A673 (cell line): ENCODE data around the gene ARX.

ENCODE experiments used
- CTCF ChIP-seq: fragments of 300-800, 200-600 bp; sonication (generic); conservative IDR thresholded peaks from 2 replicates; pipeline ENCODE4 v1.5.1; 2017; ENCODE audit warnings: low read depth, mild to moderate bottlenecking, antibody characterized with exemption, low read length, moderate library complexity, mixed read lengths
- EZH2 ChIP-seq: fragments of 200-600 bp; sonication (generic); IDR thresholded peaks from 2 replicates; pipeline ENCODE4 v1.6.1; 2017; ENCODE audit warnings: borderline replicate concordance, low read depth, mild to moderate bottlenecking, mixed read lengths, antibody characterized with exemption, low read length; ENCODE audit not compliant: poor library complexity, severe bottlenecking

- TF ChIP-seq EZH2, result no peak
- TF ChIP-seq CTCF, result no peak
These were observed 10.8 kb downstream of the ARX start for GRCh38 chrX:25005034-25005381.
